Liver (tissue), 9 donors: ENCODE data around the gene MAN2A1. TPM values are rescaled to one million over a fixed set of nuclear protein-coding genes. Genes with fewer than 3 reads are reported as not detected.
A peak's percentile ranks its signal among the peaks of the same experiment; 100 is the strongest.

Source experiments
- DNase-seq: peaks from one replicate; pipeline ENCODE4 v3.0.0-alpha.2; 2017; ENCODE audit warnings: low spot score
- H3K27ac ChIP-seq, 2 donors: one replicate each; pipeline ENCODE4 v1.7.0; 2013; ENCODE audit warnings: inconsistent platforms in 2 of 2, low read length in 2 of 2, control low read depth in 1 of 2, low read depth in 1 of 2, mild to moderate bottlenecking in 1 of 2
- H3K27me3 ChIP-seq, 4 donors: one replicate each; pipeline versions ENCODE4 v1.6.1 to v1.7.0; 2013; ENCODE audit warnings: low read length in 3 of 4, inconsistent platforms in 1 of 4, mild to moderate bottlenecking in 1 of 4, moderate library complexity in 1 of 4; ENCODE audit not compliant: control insufficient read depth in 4 of 4, insufficient read depth in 4 of 4
- H3K36me3 ChIP-seq, 4 donors: one replicate each; pipeline versions ENCODE4 v1.6.1 to v1.7.0; 2013; ENCODE audit warnings: low read length in 3 of 4, mild to moderate bottlenecking in 3 of 4, low read depth in 1 of 4, moderate library complexity in 1 of 4; ENCODE audit not compliant: control insufficient read depth in 4 of 4, insufficient read depth in 3 of 4
- H3K4me1 ChIP-seq, 4 donors: one replicate each; pipeline versions ENCODE4 v1.6.1 to v1.7.0; 2013; ENCODE audit warnings: low read length in 3 of 4, mild to moderate bottlenecking in 3 of 4, moderate library complexity in 1 of 4; ENCODE audit not compliant: control insufficient read depth in 4 of 4, insufficient read depth in 4 of 4
- H3K4me3 ChIP-seq, 3 donors: one replicate each; pipeline versions ENCODE4 v1.6.1 to v1.7.0; 2013; ENCODE audit warnings: low read length in 3 of 3, control low read depth in 1 of 3, low read depth in 1 of 3, mild to moderate bottlenecking in 1 of 3
- H3K9ac ChIP-seq, 2 donors: one replicate each; pipeline ENCODE4 v1.7.0; 2013; ENCODE audit warnings: low read length in 2 of 2, mild to moderate bottlenecking in 2 of 2, moderate library complexity in 2 of 2, control low read depth in 1 of 2, low read depth in 1 of 2
- H3K9me3 ChIP-seq, 4 donors: one replicate each; pipeline versions ENCODE4 v1.6.1 to v1.7.0; 2013; ENCODE audit warnings: low read length in 3 of 4; ENCODE audit not compliant: control insufficient read depth in 4 of 4
- ATF3 ChIP-seq: IDR thresholded peaks from 2 replicates; pipeline ENCODE4 v1.6.1; 2016; ENCODE audit warnings: antibody characterized with exemption
- EGR1 ChIP-seq, 2 donors: IDR thresholded peaks; 2 replicates each; pipeline ENCODE4 v1.6.1; 2016 to 2018; ENCODE audit warnings: antibody characterized with exemption in 2 of 2, low read depth in 2 of 2
- FOXA1 ChIP-seq: IDR thresholded peaks from 2 replicates; pipeline ENCODE4 v1.6.1; 2016; ENCODE audit warnings: antibody characterized with exemption
- FOXA2 ChIP-seq: IDR thresholded peaks from 2 replicates; pipeline ENCODE4 v1.6.1; 2016; ENCODE audit warnings: antibody characterized with exemption
- GABPA ChIP-seq, 2 donors: IDR thresholded peaks in 1 of 2; conservative IDR thresholded peaks in 1 of 2; 2 replicates each; pipeline ENCODE4 v1.6.1; 2016; ENCODE audit warnings: antibody characterized with exemption in 2 of 2, mild to moderate bottlenecking in 1 of 2, moderate library complexity in 1 of 2
- HNF4A ChIP-seq, 2 donors: conservative IDR thresholded peaks; 2 replicates each; pipeline ENCODE4 v1.6.1; 2016; ENCODE audit warnings: antibody characterized with exemption in 2 of 2, mild to moderate bottlenecking in 2 of 2
- HNF4G ChIP-seq: IDR thresholded peaks from 2 replicates; pipeline ENCODE4 v1.6.1; 2016; ENCODE audit warnings: antibody characterized with exemption
- NR2F2 ChIP-seq: IDR thresholded peaks from 2 replicates; pipeline ENCODE4 v1.6.1; 2016; ENCODE audit warnings: antibody characterized with exemption
- RAD21 ChIP-seq, 2 donors: IDR thresholded peaks; 2 replicates each; pipeline ENCODE4 v1.6.1; 2016; ENCODE audit warnings: antibody characterized with exemption in 2 of 2, mild to moderate bottlenecking in 2 of 2
- REST ChIP-seq: IDR thresholded peaks from 2 replicates; pipeline ENCODE4 v1.6.1; 2016; ENCODE audit warnings: antibody characterized with exemption, mild to moderate bottlenecking
- RXRA ChIP-seq, 2 donors: IDR thresholded peaks; 2 replicates each; pipeline ENCODE4 v1.6.1; 2017 to 2018; ENCODE audit warnings: antibody characterized with exemption in 2 of 2, mild to moderate bottlenecking in 1 of 2
- SP1 ChIP-seq: IDR thresholded peaks from 2 replicates; pipeline ENCODE4 v1.6.1; 2018; ENCODE audit warnings: antibody characterized with exemption, mild to moderate bottlenecking
- TAF1 ChIP-seq: conservative IDR thresholded peaks from 2 replicates; pipeline ENCODE4 v1.6.1; 2016; ENCODE audit warnings: antibody characterized with exemption, mild to moderate bottlenecking
- YY1 ChIP-seq: IDR thresholded peaks from 2 replicates; pipeline ENCODE4 v1.6.1; 2016; ENCODE audit warnings: antibody characterized with exemption, mild to moderate bottlenecking
- ZBTB33 ChIP-seq: IDR thresholded peaks from 2 replicates; pipeline ENCODE4 v1.6.1; 2016; ENCODE audit warnings: antibody characterized with exemption
- WGBS: extraction: QIAGEN DNeasy Blood & Tissue Kit; methylation state at CpG from one replicate; pipeline ENCODE4 v1.1.7; 2013; 5-methylcytosine and 5-hydroxymethylcytosine counted together
- polyA plus RNA-seq, 2 donors: library from polyadenylated mRNA; stranded (reverse) in 1 of 2; unstranded in 1 of 2; fragments of 200-250 nt in 1 of 2; fragments of >200 nt in 1 of 2; fragmentation: Nextera tagmentation in 1 of 2; extraction: Ambion mirVana in 1 of 2; gene quantifications; one replicate each; pipeline versions ENCODE4 v1.2.1 to v1.2.3, GENCODE V29; 2013 to 2015
- total RNA-seq, 2 donors: library from RNA; depleted of rRNA; stranded (reverse); fragments of >200 nt; gene quantifications; one replicate each; pipeline ENCODE4 v1.2.3, GENCODE V29; 2014
- TF ChIP-seq, protein P1 (sequence below): IDR thresholded peaks from 2 replicates; pipeline ENCODE4 v1.6.1; 2016; ENCODE audit warnings: antibody characterized with exemption
- donor health status: healthy.
- donor health status: healthy.
- donor health status: healthy.
- donor health status: healthy.
- donor health status: healthy.

The MAN2A1 gene
- total and polyA plus RNA-seq, 4 donors, result 21.4 to 82.8 (median 47.3) TPM

DNA sequence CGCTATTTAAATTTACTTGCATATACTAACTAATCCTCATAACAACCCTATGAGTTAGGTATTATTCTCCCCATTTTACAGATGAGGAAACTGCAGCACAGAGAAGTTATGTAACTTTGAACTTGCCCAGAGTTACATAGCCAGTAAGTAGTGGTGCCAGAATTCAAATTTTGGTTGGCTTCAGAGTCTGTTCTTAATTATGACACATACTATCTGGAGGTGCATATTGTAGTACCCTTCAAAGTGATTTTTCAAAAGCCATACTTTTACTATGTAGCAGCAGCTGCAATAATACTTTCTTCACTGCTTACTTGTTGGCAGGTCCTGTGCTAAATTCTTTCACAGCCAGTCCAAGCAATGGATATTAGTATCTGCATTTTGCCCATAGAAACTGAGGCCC, 16.4 kb downstream of the MAN2A1 start:
- peaks cover 21 to 47% (median 36%) of the 10 kb centered on the region in 4 donors for H3K4me1 ChIP-seq
- no peaks in the 10 kb centered on the region for H3K9me3 ChIP-seq
- WGBS, result 96% methylated on average over 1 of the region's 1 CpG

GRCh38 chr5:109707531-109707930, 17.8 kb downstream of the MAN2A1 start:
- no peaks in the 10 kb centered on the region for H3K27me3 ChIP-seq
- H3K9ac ChIP-seq, result no peak overlapping the region
- no peaks in the 10 kb centered on the region for H3K9me3 ChIP-seq
- peak overlapping the region in 1 of 2 donors; percentile 9 for H3K27ac ChIP-seq
- no peak overlapping the region for H3K4me3 ChIP-seq
- peaks cover 21 to 53% (median 34%) of the 10 kb centered on the region in 4 donors for H3K4me1 ChIP-seq
- TF ChIP-seq YY1 (peak; percentile 37), FOXA2 (peak; percentile 80), ATF3 (no peak), HNF4A (conservative IDR thresholded peaks at IDR 0.05) (peak; percentile 23 to 35), RXRA (IDR thresholded peaks at IDR 0.05) (peak in 1 of 2 donors; percentile 23)
- H3K36me3 ChIP-seq, result no peaks in the 10 kb centered on the region
- DNase-seq, result no peak
- 34% methylated on average over 2 of the region's 2 CpGs for WGBS

More for the DNA sequence above, 16.4 kb downstream of the MAN2A1 start:
- Histone ChIP-seq H3K27ac (no peak overlapping the region), H3K27me3 (no peaks in the 10 kb centered on the region), H3K9ac (no peak overlapping the region), H3K36me3 (no peaks in the 10 kb centered on the region), H3K4me3 (no peak overlapping the region)
- TF ChIP-seq HNF4G, result no peak
- TF ChIP-seq ZBTB33, result no peak
- no peak for DNase-seq

DNA sequence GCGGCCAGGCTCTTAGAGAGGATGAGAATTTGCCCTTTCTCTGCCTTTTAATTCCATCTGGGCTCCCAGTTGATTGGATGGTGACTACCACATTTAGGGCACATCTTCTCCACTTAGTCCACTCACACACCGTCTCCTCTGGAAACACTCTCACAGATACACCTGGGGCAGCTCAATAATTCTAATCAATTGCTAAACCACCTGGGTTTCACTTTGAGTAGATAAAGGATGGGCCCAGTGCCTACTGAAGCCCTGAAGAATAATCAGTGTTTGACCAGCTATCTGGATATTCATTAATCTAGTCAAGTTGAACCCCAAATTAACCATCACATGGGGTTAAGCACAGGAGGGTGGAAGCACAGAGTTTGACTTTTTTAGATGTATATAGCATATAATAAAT, 19.1 kb downstream of the MAN2A1 start:
- Histone ChIP-seq H3K4me1 (peaks cover 21 to 55% (median 33%) of the 10 kb centered on the region in 4 donors), H3K4me3 (no peak overlapping the region), H3K36me3 (peaks cover 0 to 2% (median 0%) of the 10 kb centered on the region in 4 donors), H3K9me3 (no peaks in the 10 kb centered on the region), H3K27ac (peak overlapping the region in 1 of 2 donors; percentile 22), H3K27me3 (no peaks in the 10 kb centered on the region), H3K9ac (no peak overlapping the region)
- 67% methylated on average over 2 of the region's 2 CpGs for WGBS
- DNase-seq, result no peak
- peak; percentile 2 for TF ChIP-seq NR2F2
- TF ChIP-seq FOXA1, result no peak

DNA sequence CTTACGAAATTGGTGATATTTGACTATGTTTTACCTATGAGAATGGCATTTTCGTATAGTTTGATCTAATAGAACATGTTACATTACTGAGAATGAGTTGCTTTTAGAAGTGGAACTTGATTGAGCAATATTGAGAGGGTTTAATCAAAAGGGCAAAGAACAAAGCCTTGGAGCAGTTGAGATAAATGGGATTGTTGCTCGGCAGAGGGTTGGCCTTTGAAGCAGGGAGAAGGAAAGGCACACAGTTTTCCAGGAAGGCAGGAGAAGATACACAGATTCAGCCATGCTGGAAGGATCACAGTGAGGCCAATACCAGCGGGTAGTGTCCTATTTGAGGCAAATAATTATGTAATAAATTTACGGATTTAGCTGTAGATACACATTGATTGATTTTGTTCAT, 19.5 kb downstream of the MAN2A1 start:
- no peak overlapping the region for H3K9ac ChIP-seq
- no peak overlapping the region for H3K27ac ChIP-seq
- 36% methylated on average over 5 of the region's 5 CpGs for WGBS
- peaks cover 0 to 2% (median 0%) of the 10 kb centered on the region in 4 donors for H3K36me3 ChIP-seq
- no peak overlapping the region for H3K4me3 ChIP-seq
- H3K9me3 ChIP-seq, result no peaks in the 10 kb centered on the region
- peaks cover 19 to 51% (median 34%) of the 10 kb centered on the region in 4 donors for H3K4me1 ChIP-seq
- H3K27me3 ChIP-seq, result no peaks in the 10 kb centered on the region
- no peak for DNase-seq
- TF ChIP-seq YY1, result peak; percentile 87
- TF ChIP-seq EGR1 (IDR thresholded peaks at IDR 0.05; ENCODE audit: low read depth in 2 of 2), result peak in 1 of 2 donors; percentile 44
- TF ChIP-seq RXRA (IDR thresholded peaks at IDR 0.05), result peak; percentile 81 to 88
- TF ChIP-seq FOXA1, result peak; percentile 56
- no peak for TF ChIP-seq GABPA (IDR thresholded peaks at IDR 0.05 in 1 of 2, conservative IDR thresholded peaks at IDR 0.05 in 1 of 2)
- TF ChIP-seq RAD21 (IDR thresholded peaks at IDR 0.05), result peak; percentile 39 to 52
- TF ChIP-seq SP1, result peak; percentile 58
- peak; percentile 76 for TF ChIP-seq ZBTB33
- TF ChIP-seq HNF4A (conservative IDR thresholded peaks at IDR 0.05), result peak; percentile 94 to 97
- TF ChIP-seq TAF1, result no peak
- TF ChIP-seq NR2F2, result peak; percentile 13
- peak; percentile 76 for TF ChIP-seq REST
- TF ChIP-seq, protein P1, sequence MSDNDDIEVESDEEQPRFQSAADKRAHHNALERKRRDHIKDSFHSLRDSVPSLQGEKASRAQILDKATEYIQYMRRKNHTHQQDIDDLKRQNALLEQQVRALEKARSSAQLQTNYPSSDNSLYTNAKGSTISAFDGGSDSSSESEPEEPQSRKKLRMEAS, result peak; percentile 83
